ENCODE results near the gene SYNRG. TPM values are rescaled to one million over a fixed set of nuclear protein-coding genes. Genes with fewer than 3 reads are reported as not detected.
"Not testable (repeated sequence)": the region's sequence is repeated elsewhere in the genome, so short reads cannot be mapped to it uniquely, and the experiment has no call there.

SYNRG gene
- polyA plus RNA-seq, 10 donors, result 20.4 to 34.2 (median 26.1) TPM

DNA sequence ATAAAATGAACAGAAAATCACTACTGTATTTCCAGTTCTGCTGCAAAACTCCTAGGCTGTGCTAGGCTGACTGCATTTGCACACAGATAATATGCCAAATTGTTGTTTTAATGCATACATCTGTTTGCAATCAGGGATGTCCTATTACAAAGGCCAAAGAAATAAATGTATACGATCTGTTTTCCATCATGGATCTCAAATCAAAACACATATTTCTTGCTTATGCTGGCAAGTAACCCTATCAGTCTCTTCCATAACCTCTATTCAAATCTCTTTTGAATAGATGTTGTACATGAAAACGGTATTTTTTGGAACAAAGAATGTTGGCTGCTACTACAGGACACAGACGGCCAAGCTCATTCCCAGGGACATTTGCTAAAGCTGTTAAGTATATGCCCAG lies 62.9 kb downstream of the SYNRG start:
- DNase-seq, result peak; percentile 52 to 90 (median 74)

DNA sequence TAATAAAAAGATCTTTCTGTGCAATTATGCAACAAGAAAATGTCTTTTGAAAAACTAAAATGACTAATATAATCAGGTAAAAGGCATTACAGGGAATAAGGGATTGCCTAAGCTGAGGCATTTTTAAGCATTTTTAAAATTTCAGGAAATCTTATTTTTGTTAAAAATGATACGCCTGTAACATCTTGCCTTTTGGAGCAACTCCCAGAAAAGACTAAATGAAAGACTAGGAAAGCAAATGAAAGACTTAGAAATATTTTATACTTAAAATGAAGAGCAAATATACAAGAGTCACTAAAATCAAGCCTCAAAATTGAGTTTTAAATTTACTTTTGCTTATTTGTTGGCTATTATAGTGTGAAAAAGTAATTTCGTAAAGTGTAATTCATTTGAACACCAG lies 63.7 kb downstream of the SYNRG start:
- DNase-seq, result peak in 1 of 3 donors; percentile 26

DNA sequence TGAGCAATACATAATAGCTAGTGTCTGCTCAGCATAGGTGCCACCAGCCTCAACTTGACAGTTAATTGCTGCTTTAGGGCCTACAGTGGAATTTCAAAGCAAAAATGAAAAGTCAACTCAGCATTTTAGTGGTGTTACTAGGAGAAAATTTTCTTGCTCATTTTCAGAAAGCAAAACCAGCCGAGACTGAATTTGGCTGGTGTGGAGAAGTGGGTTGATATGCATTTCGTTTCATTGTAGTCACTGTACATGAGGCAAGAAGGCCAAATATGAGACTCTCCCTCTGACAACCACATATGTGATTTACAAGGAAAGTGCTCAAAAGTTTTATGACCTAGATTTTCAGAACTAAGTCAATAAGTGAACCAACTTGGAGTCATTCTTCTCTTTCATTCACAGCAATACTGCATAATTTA lies 65.6 kb downstream of the SYNRG start:
- DNase-seq, result peak in 1 of 3 donors; percentile 13

DNA sequence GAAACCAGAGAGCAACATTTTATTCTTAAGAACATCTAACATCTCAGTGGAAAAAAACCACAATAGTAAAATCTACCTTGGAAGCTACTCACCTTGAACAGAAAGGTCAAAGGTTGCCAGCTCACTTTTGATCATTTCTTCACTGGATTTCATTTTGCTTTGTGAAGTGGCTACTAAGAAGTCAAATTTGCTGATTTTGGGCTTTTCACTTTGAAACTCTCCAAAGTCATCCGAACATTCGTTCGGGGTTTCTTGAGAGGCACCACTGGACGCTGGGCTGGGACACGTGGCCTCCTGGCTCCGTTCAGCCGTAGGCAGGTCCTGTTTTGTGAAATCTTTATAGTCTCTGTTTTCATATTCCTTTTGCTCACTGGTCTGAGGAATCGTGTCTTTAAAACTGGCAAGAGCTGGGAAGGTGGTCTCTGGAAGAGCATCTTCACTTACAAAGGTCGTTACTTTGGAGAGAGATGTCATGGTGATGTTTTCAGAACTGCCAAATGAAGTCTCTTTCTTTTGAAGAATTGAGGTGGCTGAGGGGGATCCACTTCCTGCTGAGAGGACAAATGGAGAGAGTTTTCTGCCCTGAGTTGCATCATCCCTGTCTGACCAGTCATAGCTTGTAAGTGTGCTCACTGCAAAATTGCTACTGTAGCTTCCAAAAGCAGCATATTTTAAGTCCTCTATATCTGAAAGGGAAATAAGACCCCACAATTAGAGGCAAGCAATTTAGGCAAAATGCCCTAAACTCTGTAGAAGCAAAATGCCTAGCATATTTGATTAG lies 67.1 kb downstream of the SYNRG start:
- peak in 1 of 3 donors; percentile 22 for DNase-seq

DNA sequence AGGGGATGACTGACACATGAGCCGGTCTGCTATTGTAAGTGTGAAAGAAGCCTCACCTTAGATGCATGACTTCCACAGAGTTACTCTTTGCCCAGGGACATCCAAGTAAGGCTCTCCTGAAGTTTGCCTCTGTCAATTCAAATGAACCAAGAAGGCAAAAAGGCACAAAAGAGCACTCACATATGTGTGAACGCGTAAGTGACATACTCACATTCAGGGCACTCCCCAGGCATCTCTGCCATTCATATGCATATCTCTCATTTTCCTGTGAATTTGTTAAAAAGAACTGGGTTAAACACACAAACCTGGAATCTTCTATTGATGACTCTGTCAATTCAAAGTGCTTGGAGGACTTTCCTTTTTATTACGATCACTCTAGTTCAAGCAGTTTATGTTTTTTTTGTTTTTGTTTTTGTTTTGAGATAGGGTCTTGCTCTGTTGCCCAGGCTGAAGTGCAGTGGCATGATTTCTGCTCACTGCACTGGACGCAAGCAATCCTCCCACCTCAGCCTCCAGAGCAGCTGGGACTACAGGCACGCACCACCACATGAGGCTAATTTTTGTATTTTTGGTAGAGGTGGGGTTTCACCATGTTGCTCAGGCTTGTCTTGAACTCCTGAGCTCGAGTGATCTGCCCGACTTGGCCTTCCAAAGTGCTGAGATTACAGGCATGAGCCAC lies 70.1 kb downstream of the SYNRG start:
- DNase-seq, result no peak

DNA sequence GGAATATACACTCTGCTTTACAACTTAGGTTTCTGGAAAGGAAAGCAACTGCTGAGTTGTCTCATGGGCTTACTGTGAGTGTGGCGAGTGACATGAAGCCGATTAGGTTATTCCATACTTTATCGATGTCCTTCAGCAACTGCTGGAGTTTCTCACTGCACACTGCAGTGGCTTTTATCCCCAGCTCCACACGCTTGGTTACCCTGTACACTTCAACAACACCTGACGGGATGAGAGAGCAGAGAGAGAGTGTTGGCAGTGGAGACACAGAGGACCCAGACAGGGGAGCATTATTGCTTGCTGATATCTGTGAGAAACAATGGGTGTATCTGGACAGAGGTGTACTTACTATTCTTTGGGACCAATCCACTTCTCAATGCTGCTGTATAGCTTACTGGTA lies 73.3 kb downstream of the SYNRG start:
- no peak for DNase-seq

DNA sequence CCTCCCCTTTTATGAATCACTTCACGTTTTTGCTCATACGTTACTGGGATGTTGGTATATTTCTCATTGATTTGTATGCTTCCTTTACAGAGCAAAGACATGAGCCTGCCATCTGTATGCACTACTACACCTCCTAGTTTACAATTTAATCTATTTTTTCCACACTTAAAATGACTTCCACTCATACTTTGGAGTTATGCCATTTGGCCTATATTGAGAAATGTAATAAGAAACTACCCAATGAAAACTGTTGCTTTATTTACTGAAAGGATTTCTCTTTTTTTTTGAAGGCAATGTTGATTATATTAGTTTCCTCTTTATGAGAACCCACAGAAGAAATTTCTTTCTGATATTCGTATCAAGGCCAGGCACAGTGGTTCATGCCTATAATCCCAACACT lies 76.5 kb downstream of the SYNRG start:
- no peak for DNase-seq

DNA sequence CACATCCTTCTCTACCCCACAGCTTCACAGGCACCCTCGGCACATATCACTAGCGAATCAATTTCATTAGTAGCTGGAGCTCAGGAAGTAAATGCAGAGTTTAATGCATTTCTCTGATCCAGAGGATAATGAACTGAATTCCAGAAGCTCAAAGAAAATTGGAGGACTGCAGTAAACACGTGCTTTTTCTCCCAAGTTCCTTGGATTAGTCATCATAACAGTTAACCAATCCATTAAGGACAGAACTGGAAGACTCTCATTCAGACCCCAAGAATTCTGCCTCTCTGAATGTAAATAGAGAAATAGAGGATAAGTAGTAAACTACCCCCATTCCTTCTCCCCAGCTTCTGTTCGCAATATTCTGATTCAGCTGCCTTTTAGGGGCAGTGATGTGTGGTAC lies 78.8 kb downstream of the SYNRG start:
- no peak for DNase-seq

DNA sequence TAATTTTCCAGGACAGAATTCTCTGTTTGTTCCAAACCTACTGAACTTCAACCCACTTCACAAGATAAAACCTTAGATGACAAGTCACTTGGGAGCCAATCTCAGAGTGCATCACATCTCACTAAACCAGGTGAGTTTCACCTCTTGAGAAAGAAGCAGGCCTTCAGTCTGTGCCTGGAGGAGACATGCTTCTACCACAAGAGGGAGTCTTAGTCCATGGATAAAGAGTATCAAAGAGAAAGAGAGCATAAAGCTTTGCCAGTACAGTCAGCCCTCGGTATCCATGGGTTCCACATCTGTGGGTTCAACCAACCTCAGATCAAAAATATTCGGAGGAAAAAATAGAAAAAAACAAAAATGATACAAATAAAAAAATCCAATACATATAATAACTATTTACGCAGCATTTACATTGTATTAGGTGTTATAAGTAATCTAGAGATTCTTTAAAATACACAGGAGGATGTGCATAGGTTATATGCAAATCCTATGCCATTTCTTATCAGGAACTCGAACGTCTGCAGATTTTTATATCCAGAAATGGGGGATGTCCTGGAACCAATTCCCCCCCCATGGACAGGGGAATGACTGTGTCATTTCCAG lies 81.9 kb downstream of the SYNRG start:
- peak in 2 of 3 donors; percentile 42 to 63 for DNase-seq

DNA sequence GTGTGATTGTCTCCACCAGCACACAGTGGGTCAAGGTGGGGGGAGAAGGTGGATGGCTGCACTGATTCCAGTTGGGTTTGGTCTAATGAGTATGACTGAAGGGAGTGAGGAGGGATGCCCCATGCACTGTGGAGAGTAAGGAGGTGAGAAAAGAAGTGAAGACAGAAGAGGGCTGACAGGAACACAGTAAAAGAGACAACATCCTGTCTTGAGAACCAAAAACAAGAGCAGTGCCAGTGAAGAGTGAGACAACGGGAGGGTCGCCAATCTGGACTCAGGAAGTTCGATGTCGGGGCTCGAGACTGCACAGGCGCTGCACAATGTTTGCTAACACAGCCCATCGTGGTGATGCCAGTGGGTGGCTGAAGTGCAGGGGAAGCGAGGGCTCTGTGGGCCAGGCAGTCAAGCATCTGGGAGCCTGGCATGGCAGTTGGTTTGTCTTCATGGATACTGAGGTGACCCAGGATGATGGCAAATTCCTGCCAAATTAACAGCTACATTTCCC lies 85.5 kb downstream of the SYNRG start:
- no peak for DNase-seq

DNA sequence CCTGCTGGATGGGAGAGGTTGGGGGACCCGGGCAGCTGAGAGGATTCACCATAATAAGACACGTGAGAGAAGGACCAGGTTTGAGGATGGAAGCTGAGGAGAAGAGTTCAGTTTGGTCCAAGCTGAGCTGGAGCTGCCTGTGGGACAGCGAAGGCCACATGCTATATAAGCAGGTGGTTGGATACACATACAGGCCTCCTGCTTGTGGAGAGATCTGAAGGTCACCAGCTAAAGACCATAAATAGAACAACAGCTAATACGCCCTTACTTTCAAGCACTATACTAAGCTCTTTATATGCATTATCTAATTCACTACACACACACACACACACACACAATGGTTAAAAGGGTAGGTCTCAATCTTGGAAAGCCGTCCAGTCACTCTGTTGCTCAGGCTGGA lies 87.4 kb downstream of the SYNRG start:
- no peak for DNase-seq

DNA sequence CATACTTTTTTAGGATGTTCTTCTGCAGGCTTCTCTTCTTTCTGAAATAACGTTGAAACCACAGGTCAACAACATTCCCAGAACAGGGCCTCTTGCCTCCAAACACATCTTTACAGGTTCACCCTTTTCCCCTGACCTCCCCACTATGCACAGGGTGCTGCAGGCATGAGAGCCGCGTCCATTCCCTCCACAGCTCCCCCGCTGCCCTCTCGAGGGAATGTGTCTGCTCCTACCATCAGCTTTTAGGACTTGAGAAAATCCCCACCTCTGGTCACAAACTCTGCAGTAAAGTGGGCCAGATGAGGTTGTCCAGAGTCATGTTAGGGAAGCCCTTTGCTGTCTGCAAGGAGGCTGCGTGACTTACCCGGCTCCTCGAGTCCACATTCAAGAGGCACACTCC lies 89.0 kb downstream of the SYNRG start:
- DNase-seq, result no peak

DNA sequence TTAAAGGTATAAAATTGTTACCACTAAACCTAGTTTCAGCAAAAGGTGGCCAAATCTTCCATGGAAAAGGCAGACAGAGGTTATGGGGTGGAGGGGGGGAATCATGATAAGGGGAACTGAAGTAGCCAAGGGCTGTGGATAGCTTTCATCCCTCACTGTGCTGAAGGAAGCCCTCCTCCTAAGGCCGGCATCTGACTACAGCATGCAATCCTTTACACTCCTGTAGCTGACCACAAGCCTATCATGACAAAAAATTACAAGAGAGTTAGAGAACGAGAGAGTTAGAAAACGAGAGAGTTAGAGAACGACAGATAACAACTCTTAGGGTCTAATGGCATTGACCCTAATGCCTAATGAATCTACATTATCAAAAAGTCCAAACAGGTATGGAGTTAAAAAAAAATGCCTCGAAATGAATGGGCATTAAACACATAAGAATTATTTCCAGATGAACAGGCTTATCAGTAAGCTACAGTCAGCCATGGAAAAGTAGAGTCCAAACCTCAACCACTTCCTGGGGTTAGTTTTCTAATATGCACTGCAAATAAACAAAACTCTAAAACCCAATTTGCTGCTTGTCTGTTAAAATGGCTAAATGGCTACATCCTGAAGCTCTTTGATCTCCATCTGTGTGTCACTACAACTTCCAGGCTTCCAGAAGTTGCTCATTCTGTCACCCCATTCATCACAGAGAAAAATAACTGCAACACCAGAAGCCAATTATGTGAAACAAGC lies 89.8 kb downstream of the SYNRG start:
- DNase-seq, result no peak

DNA sequence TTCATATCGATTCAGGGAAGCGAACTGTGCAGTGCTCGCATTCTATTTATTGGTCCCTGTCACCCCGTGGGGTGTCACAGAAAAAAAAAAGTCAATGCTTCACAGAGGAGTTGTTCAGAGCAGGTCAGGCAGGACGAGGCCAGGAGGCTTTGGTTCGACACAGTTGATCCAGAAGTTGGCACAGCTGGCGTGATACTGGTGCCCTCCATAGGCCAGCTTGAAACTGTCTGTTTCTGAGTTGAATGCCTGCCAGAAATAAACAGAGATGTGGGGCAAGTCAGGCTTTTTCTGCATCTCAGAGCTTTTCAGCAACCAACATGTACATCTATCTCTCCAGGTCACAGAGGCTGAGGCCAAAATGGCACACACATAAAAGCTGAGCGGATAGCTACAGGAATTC lies 90.4 kb downstream of the SYNRG start:
- DNase-seq, result no peak

DNA sequence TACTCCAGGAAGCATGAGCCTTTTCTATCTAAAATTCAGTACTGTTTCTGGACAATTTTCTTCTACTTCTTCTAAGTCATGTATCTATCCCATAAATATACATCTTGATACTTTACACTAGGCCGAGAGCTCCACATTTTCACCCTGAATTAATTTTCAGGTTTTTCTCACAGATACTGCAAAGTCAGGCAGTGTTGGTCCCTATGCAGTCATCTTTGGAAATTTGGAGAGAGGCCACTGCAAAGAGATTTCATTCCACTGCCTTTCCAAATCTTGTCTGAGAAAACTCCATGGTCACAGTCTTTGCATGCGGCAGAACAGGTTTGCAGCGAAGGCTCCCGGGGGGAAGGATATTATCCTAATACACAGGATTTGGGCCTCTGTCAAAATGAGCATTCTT lies 91.3 kb downstream of the SYNRG start:
- peak in 1 of 3 donors; percentile 11 for DNase-seq

DNA sequence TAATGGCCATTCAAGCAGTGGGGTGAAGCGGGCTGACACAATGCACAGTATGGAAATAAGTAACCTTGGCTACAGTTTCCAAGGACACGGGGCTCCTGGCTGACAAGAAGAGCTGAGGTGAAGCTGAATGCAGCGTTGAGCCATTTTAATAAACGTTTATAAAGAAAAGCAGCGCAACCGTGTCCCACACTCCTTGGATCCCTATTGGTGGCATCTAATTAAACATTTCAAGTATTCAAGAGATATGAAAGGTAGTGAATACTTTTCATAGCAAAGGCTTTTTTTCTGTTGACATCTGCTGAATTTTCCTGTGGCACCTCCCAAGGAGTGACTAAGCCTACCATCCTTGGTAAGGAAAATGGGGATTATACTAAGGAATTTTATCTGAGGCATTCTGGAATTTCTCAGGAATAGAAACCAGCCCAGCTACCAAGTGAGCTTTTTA lies 93.1 kb downstream of the SYNRG start:
- DNase-seq, result no peak

DNA sequence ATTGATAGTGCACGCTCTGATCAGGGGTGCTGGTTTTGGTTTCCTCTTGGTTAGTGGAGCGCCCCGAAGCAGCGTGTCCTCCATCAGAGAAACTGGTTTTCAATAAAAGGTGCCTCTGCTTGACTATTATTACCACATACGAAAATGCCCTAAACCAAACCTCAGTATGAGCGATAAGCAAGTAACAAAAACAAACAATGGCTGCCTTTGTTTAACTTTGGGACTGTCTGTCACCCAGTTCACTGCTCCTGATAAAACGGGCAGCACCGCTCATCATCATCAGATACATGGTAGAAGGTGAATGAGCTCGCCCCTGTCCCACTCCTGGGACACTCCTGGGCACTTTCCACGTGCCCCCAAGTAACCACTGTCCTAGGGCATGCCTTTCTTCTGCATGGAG lies 95.5 kb downstream of the SYNRG start:
- DNase-seq, result no peak

DNA sequence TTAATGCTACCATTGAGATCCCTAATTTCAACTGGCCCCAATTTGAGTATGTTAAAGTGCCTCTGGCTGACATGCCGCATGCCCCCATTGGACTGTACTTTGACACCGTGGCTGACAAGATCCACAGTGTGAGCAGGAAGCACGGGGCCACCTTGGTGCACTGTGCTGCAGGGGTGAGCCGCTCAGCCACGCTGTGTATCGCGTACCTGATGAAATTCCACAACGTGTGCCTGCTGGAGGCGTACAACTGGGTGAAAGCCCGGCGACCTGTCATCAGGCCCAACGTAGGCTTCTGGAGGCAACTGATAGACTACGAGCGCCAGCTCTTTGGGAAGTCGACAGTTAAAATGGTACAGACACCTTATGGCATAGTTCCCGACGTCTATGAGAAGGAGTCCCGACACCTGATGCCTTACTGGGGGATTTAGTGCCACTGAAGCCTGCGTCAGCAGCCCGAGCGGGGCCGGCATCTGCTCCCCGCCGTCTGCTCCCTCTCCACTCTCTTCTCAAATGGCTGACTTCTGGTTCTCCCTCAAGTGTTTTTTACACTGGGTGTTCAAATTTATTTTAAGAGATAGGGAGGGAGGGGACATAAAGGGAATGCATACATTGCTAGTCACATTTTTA lies 96.7 kb downstream of the SYNRG start:
- DNase-seq, result no peak

DNA sequence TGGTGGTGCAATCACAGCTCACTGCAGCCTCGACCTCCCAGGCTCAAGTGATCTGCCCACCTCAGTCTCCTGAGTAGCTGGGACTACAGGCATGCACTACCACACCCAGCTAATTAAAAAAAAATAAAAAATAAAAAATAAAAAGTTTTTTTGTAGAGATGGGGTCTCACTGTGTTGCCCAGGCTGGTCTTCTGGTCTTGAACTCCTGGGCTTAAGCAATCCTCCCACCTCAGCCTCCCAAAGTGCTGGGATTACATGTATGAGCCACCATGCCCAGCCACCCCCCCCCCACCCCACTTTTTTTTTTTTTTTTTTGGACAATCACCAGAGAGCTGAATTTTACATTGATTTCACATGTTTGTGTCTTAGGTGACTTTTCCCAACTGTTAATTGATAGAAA lies 97.6 kb downstream of the SYNRG start:
- DNase-seq, result not testable (repeated sequence)

DNA sequence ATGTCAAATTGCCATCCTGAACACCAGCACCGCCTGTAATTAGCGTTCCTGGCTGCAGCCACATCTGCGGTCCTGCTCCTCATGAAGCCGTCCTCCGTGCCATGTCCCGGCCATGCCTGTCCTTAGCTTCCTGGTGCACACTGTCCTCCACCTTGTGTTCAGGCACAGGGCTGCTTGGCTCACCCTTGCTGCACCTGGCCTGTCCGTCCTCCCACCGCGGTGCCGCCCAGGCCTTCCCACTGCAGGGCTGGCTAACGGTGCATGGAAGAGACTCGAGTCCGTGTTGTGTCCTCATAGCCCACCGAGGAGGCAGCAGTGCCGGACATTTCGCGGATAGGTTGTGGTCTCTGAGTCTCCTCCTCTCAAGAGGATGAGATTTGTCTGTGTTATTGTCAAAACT lies 99.2 kb downstream of the SYNRG start:
- DNase-seq, result no peak

DNA sequence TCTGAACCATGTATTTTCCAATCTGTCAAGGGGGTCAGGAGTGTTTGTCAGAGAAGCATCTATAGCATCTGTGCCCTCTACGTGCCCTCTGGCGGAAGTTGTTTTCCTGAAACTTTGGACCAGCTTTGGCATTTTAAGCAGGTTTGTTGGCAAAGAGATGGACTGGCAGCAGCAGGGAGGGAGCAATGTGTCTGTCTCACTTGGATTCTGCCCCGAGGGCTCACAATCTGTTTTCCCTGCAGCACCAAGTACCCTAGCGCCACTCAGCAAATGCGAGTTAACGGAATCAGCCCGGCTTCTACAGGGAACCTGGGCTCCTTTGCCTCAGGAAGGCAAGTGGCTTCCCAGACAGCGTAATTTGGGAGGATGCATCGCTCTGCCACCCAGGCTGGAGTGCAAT lies 102.1 kb downstream of the SYNRG start:
- DNase-seq, result no peak

DNA sequence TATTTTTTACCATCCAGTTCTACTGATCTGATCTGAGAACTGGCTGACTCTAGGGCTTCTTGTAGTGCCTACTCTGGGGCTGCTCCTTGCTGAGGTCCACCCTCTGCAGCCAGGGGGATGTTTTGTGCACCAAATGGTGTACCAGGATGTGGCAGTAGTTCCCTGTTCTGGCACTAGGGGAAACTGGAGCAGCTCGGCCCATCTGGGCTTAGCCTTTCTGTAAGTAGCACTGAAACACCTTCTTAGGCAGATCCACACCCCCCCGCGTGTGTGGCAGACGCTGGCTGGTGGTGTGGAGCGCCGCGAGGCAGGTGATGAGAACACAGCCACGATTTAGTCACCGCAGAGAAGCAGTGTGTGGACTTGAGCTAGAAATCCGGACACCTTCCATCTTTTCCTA lies 102.5 kb downstream of the SYNRG start:
- no peak for DNase-seq
